Subcutaneous adipose tissue (tissue), 4 donors: ENCODE measurements around the gene RAI1. TPM values are rescaled to one million over a fixed set of nuclear protein-coding genes. Genes with fewer than 3 reads are reported as not detected.

Experiments used
- CTCF ChIP-seq: fragments of 450-650 bp; IDR thresholded peaks from one replicate; pipeline ENCODE4 v1.5.1; 2016; ENCODE audit warnings: low read depth, mild to moderate bottlenecking, control low read depth, antibody characterized with exemption, moderate library complexity
- total RNA-seq, 4 donors: library from RNA; depleted of rRNA; stranded (reverse); fragments of >200 nt; gene quantifications; one replicate each; pipeline ENCODE4 v1.1.0, GENCODE V29; 2016

The RAI1 gene
- total RNA-seq, 4 donors from 2014 or later = 4.1 to 20.0 (median 7.5) TPM

DNA sequence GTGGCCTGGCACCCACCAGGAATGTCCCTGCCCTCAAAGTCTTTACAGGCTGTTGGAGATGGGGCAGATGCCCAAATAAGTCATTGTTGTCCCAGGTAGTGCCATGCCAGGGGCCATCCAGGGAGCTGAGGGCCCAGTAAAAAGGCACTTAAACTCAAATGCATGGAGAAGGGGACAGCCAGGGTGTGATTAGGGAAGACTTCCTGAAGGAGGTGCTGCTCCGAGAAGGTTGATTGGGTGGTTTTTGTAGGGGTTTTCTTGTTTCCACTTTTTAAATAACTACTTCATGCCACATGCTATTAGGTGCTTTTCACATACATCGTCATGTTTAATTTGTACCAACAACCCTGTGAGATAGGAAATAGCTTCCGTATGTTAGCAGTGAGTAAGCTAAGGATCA lies 66.9 kb downstream of the RAI1 start:
- no peak for TF ChIP-seq CTCF

- TF ChIP-seq CTCF = no peak
Measured at GRCh38 chr17:17748604-17749003, 67.3 kb downstream of the RAI1 start.

GRCh38 chr17:17749025-17749772 lies 67.9 kb downstream of the RAI1 start:
- TF ChIP-seq CTCF = no peak

GRCh38 chr17:17749921-17750320 lies 68.7 kb downstream of the RAI1 start:
- TF ChIP-seq CTCF = no peak

- no peak for TF ChIP-seq CTCF
Measured at GRCh38 chr17:17750881-17751280, 69.6 kb downstream of the RAI1 start.

- TF ChIP-seq CTCF = no peak
Measured at GRCh38 chr17:17751489-17752088, 70.3 kb downstream of the RAI1 start.

- TF ChIP-seq CTCF = no peak
Measured at GRCh38 chr17:17752089-17752820, 71.0 kb downstream of the RAI1 start.
